ENCODE measurements around the gene TMEM30B. TPM values are rescaled to one million over a fixed set of nuclear protein-coding genes. Genes with fewer than 3 reads are reported as not detected.

TMEM30B gene
- total and polyA plus RNA-seq, 2 of the 13 experiments (the other 11 are each of a cell fraction or from before 2014, with no cell fraction given), result not detected

DNA sequence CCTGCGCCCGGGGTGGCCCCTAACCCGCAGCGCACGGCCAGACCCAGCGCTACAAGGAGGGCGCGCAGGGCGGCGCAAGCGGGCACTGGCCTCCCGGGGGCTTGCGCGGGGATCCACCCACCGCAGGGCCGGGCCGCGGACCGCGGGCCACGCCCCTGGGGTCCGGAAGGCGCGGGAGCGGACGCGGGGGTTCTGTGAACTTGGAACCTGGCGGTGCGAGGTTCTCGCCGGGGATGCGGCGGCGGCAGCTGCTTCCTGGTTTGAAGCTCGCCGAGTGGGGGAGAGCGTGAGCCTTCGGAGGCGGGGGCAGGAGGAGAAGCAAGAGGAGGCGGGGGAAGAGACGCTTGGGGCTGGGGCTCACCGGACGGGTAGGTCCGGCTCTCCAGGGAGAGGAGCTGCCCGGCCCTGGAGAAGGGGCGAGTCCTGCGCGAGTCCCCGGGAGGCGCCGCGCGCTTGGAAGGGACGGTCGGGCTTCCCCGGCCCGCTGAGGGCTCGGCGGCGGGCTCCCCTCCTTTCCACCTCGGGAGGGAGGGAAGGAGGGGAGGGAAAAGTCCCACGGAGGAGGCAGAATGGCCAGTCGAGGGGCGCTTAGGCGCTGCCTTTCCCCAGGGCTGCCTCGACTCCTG is 40.4 kb upstream of the TMEM30B start, which contains the start of gene PRKCH (continued):
- TF ChIP-seq, protein P1, sequence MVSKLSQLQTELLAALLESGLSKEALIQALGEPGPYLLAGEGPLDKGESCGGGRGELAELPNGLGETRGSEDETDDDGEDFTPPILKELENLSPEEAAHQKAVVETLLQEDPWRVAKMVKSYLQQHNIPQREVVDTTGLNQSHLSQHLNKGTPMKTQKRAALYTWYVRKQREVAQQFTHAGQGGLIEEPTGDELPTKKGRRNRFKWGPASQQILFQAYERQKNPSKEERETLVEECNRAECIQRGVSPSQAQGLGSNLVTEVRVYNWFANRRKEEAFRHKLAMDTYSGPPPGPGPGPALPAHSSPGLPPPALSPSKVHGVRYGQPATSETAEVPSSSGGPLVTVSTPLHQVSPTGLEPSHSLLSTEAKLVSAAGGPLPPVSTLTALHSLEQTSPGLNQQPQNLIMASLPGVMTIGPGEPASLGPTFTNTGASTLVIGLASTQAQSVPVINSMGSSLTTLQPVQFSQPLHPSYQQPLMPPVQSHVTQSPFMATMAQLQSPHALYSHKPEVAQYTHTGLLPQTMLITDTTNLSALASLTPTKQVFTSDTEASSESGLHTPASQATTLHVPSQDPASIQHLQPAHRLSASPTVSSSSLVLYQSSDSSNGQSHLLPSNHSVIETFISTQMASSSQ (IDR thresholded peaks at IDR 0.05; ENCODE audit: low read depth), result no peak
- TF ChIP-seq, protein P1 (CRISPR knock-in tag; IDR thresholded peaks at IDR 0.05; ENCODE audit: borderline replicate concordance), result no peak
- no peak for TF ChIP-seq ZMAT3 (CRISPR knock-in tag; conservative IDR thresholded peaks at IDR 0.05)
- TF ChIP-seq, protein P2, sequence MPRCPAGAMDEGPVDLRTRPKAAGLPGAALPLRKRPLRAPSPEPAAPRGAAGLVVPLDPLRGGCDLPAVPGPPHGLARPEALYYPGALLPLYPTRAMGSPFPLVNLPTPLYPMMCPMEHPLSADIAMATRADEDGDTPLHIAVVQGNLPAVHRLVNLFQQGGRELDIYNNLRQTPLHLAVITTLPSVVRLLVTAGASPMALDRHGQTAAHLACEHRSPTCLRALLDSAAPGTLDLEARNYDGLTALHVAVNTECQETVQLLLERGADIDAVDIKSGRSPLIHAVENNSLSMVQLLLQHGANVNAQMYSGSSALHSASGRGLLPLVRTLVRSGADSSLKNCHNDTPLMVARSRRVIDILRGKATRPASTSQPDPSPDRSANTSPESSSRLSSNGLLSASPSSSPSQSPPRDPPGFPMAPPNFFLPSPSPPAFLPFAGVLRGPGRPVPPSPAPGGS (CRISPR knock-in tag; IDR thresholded peaks at IDR 0.05), result 0 out of 2 replicates have a peak, but pooled peaks have one; percentile 32
- no peak for TF ChIP-seq ZNF570 (CRISPR knock-in tag; IDR thresholded peaks at IDR 0.05; ENCODE audit: borderline replicate concordance)
- no peak for TF ChIP-seq STAG1 (CRISPR knock-in tag; IDR thresholded peaks at IDR 0.05)
- no peak for TF ChIP-seq TAF1 (CRISPR knock-in tag; IDR thresholded peaks at IDR 0.05)
- peak; percentile 68 for TF ChIP-seq ELF1 (CRISPR knock-in tag; IDR thresholded peaks at IDR 0.05)
- no peak for TF ChIP-seq ZNF367 (CRISPR knock-in tag; IDR thresholded peaks at IDR 0.05; ENCODE audit: borderline replicate concordance)
- 0 out of 2 replicates have a peak, but pooled peaks have one; percentile 44 for TF ChIP-seq ZFX (CRISPR knock-in tag; IDR thresholded peaks at IDR 0.05; ENCODE audit: low read depth)
- TF ChIP-seq HNRNPLL (IDR thresholded peaks at IDR 0.05; ENCODE audit: low read depth, low read length, poor library complexity, severe bottlenecking), result peak; percentile 33
- TF ChIP-seq FOXK2 (IDR thresholded peaks at IDR 0.05), result no peak
- TF ChIP-seq CREB1 (IDR thresholded peaks at IDR 0.05), result no peak
- TF ChIP-seq CREB1 (CRISPR knock-in tag; IDR thresholded peaks at IDR 0.05), result no peak
- 0 out of 2 replicates have a peak, but pooled peaks have one; percentile 23 for TF ChIP-seq ZNF431 (CRISPR knock-in tag; IDR thresholded peaks at IDR 0.05; ENCODE audit: borderline replicate concordance, low read depth)
- no peak for TF ChIP-seq NCOA1 (CRISPR knock-in tag; IDR thresholded peaks at IDR 0.05)
- TF ChIP-seq, protein P3, sequence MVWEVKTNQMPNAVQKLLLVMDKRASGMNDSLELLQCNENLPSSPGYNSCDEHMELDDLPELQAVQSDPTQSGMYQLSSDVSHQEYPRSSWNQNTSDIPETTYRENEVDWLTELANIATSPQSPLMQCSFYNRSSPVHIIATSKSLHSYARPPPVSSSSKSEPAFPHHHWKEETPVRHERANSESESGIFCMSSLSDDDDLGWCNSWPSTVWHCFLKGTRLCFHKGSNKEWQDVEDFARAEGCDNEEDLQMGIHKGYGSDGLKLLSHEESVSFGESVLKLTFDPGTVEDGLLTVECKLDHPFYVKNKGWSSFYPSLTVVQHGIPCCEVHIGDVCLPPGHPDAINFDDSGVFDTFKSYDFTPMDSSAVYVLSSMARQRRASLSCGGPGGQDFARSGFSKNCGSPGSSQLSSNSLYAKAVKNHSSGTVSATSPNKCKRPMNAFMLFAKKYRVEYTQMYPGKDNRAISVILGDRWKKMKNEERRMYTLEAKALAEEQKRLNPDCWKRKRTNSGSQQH (CRISPR knock-in tag; IDR thresholded peaks at IDR 0.05; ENCODE audit: low read depth), result no peak
- TF ChIP-seq YEATS4 (CRISPR knock-in tag; IDR thresholded peaks at IDR 0.05; ENCODE audit: borderline replicate concordance), result 0 out of 2 replicates have a peak, but pooled peaks have one; percentile 41
- TF ChIP-seq, protein P4, sequence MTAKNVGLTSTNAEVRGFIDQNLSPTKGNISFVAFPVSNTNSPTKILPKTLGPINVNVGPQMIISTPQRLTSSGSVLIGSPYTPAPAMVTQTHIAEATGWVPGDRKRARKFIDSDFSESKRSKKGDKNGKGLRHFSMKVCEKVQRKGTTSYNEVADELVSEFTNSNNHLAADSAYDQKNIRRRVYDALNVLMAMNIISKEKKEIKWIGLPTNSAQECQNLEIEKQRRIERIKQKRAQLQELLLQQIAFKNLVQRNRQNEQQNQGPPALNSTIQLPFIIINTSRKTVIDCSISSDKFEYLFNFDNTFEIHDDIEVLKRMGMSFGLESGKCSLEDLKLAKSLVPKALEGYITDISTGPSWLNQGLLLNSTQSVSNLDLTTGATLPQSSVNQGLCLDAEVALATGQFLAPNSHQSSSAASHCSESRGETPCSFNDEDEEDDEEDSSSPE (CRISPR knock-in tag; IDR thresholded peaks at IDR 0.05), result peak; percentile 40; the same call in 1 of the 2 replicates
- TF ChIP-seq PPARG (CRISPR knock-in tag; conservative IDR thresholded peaks at IDR 0.05), result no peak
- TF ChIP-seq, protein P5, sequence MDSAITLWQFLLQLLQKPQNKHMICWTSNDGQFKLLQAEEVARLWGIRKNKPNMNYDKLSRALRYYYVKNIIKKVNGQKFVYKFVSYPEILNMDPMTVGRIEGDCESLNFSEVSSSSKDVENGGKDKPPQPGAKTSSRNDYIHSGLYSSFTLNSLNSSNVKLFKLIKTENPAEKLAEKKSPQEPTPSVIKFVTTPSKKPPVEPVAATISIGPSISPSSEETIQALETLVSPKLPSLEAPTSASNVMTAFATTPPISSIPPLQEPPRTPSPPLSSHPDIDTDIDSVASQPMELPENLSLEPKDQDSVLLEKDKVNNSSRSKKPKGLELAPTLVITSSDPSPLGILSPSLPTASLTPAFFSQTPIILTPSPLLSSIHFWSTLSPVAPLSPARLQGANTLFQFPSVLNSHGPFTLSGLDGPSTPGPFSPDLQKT (CRISPR knock-in tag; IDR thresholded peaks at IDR 0.05; ENCODE audit: borderline replicate concordance), result no peak
- TF ChIP-seq ZNF772 (CRISPR knock-in tag; IDR thresholded peaks at IDR 0.05), result no peak

Data from HepG2 (cell line).